Panc1 (cell line): ENCODE results near the gene PGS1. TPM values are rescaled to one million over a fixed set of nuclear protein-coding genes. Genes with fewer than 3 reads are reported as not detected.

Source experiments
- ATAC-seq: fragments of 200-7000 bp; cut with Tn5 transposase; 2 replicates; pipeline ENCODE4 v1.9.1; 2020; ENCODE audit warnings: mild to moderate bottlenecking, moderate library complexity
- BruUV-seq: library from RNA; stranded (reverse); fragments of 400-500 nt; replicated peaks from 2 replicates; lab custom pipeline; 2021; lab: Mats Ljungman, UMichigan
- CTCF ChIA-PET: fragments of 300-600 bp; sonication (Branson Sonifier 250); formaldehyde crosslinking; loops from one replicate; lab custom pipeline; 2022; ENCODE audit warnings: antibody characterized with exemption; lab: Charles Lee
- POLR2A ChIA-PET: fragments of 300-600 bp; sonication (Branson Sonifier 250); formaldehyde crosslinking; loops from one replicate; lab custom pipeline; 2022; ENCODE audit warnings: antibody characterized with exemption; lab: Charles Lee
- DNase-seq: peaks from one replicate; pipeline ENCODE4 v3.0.0-alpha.2; 2010; ENCODE audit warnings: low read depth, low spot score
- H3K27ac ChIP-seq: 2 replicates; pipeline ENCODE4 v1.5.1; 2011; ENCODE audit warnings: mild to moderate bottlenecking, low read length, inconsistent platforms
- H3K27me3 ChIP-seq: fragments of 200-500 bp; sonication (Bioruptor generic); 2 replicates; pipeline ENCODE4 v1.6.0; 2014; ENCODE audit warnings: low read length, inconsistent platforms; ENCODE audit not compliant: control insufficient read depth, insufficient read depth
- H3K36me3 ChIP-seq: fragments of 200-500 bp; sonication (Bioruptor generic); 2 replicates; pipeline ENCODE4 v1.5.1; 2014; ENCODE audit warnings: inconsistent platforms, mild to moderate bottlenecking, low read length, moderate library complexity; ENCODE audit not compliant: control insufficient read depth, insufficient read depth
- H3K4me1 ChIP-seq: 2 replicates; pipeline ENCODE4 v1.5.1; 2011; ENCODE audit warnings: inconsistent platforms, mild to moderate bottlenecking, low read length, moderate library complexity; ENCODE audit not compliant: control insufficient read depth, insufficient read depth
- H3K4me3 ChIP-seq, 2 experiments: 2 replicates each; pipeline ENCODE4 v1.5.1; 2011 to 2012; ENCODE audit warnings: low read depth in 2 of 2, low read length in 2 of 2, mild to moderate bottlenecking in 2 of 2, inconsistent platforms in 1 of 2, moderate library complexity in 1 of 2
- H3K9me3 ChIP-seq: fragments of 200-500 bp; sonication (Bioruptor generic); 2 replicates; pipeline ENCODE4 v1.5.1; 2014; ENCODE audit warnings: low read depth, mild to moderate bottlenecking, inconsistent platforms, low read length, moderate library complexity; ENCODE audit not compliant: control insufficient read depth, insufficient read depth
- POLR2AphosphoS5 ChIP-seq: IDR thresholded peaks from 2 replicates; pipeline ENCODE4 v1.6.1; 2012; ENCODE audit warnings: mild to moderate bottlenecking, low read depth, low read length, moderate library complexity
- SIN3A ChIP-seq: IDR thresholded peaks from 2 replicates; pipeline ENCODE4 v1.6.1; 2012; ENCODE audit warnings: low read depth, mild to moderate bottlenecking, low read length, moderate library complexity, borderline replicate concordance; ENCODE audit not compliant: insufficient read depth
- TCF7L2 ChIP-seq: IDR thresholded peaks from 2 replicates; pipeline ENCODE4 v1.6.1; 2011; ENCODE audit warnings: mild to moderate bottlenecking, low read depth, low read length, inconsistent platforms
- in situ Hi-C: cut with HindIII; loops from 2 replicates; pipeline ENCODE4 v1.10.0; 2016; ENCODE audit warnings: low sequenced_read_pairs, low pct_unique_long_range_greater_than_20kb
- intact Hi-C: fragments of 100-400 bp; cut with micrococcal nuclease; formaldehyde crosslinking; loops from one replicate; pipeline ENCODE4 v1.10.0; 2022; ENCODE audit not compliant: unreplicated experiment
- total RNA-seq: library from RNA; stranded (reverse); gene quantifications from one replicate; pipeline ENCODE4 v1.2.1, GENCODE V29; 2021; ENCODE audit not compliant: unreplicated experiment
- TF ChIP-seq, protein P1 (sequence below): fragments of 450-650 bp; IDR thresholded peaks from 2 replicates; pipeline ENCODE4 v1.5.1; 2017; ENCODE audit warnings: mild to moderate bottlenecking
- TF ChIP-seq, protein P2 (sequence below), 2 experiments: IDR thresholded peaks; 2 replicates each; pipeline ENCODE4 v1.6.1; 2011 to 2012; ENCODE audit warnings: low read depth in 2 of 2, control low read depth in 1 of 2, low read length in 1 of 2, mild to moderate bottlenecking in 1 of 2, moderate library complexity in 1 of 2; ENCODE audit not compliant: insufficient read depth in 1 of 2

The PGS1 gene
- total RNA-seq, 1 experiment from 2014 or later, result 47.5 TPM

DNA sequence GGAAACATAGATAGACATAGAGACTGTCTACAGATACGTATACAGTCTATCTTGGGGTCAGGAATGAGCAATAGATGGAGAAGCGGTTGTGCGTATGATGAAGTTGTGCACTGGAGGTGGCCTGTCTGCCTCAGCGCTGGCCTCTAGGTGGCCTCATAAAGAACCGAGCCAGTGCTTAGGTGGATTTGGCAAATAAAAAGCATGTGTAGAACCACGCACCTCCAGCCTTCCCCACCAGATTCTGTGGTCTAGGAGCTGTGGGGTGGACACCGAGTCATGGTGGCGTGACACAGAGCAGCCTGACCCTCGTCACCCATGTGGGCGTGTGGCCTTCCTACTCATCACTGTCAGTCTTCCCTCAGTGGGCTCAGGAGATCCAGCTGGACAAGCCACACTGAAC lies 34.0 kb downstream of the PGS1 start:
- in situ Hi-C loops (no loop called here), intact Hi-C loops (no loop called here)
- TF ChIP-seq, protein P1, sequence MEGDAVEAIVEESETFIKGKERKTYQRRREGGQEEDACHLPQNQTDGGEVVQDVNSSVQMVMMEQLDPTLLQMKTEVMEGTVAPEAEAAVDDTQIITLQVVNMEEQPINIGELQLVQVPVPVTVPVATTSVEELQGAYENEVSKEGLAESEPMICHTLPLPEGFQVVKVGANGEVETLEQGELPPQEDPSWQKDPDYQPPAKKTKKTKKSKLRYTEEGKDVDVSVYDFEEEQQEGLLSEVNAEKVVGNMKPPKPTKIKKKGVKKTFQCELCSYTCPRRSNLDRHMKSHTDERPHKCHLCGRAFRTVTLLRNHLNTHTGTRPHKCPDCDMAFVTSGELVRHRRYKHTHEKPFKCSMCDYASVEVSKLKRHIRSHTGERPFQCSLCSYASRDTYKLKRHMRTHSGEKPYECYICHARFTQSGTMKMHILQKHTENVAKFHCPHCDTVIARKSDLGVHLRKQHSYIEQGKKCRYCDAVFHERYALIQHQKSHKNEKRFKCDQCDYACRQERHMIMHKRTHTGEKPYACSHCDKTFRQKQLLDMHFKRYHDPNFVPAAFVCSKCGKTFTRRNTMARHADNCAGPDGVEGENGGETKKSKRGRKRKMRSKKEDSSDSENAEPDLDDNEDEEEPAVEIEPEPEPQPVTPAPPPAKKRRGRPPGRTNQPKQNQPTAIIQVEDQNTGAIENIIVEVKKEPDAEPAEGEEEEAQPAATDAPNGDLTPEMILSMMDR, result no peak; the same call in 1 of the 2 replicates
- no peak for TF ChIP-seq POLR2AphosphoS5
- TF ChIP-seq TCF7L2, result no peak
- no peak for TF ChIP-seq SIN3A
- TF ChIP-seq, protein P2, sequence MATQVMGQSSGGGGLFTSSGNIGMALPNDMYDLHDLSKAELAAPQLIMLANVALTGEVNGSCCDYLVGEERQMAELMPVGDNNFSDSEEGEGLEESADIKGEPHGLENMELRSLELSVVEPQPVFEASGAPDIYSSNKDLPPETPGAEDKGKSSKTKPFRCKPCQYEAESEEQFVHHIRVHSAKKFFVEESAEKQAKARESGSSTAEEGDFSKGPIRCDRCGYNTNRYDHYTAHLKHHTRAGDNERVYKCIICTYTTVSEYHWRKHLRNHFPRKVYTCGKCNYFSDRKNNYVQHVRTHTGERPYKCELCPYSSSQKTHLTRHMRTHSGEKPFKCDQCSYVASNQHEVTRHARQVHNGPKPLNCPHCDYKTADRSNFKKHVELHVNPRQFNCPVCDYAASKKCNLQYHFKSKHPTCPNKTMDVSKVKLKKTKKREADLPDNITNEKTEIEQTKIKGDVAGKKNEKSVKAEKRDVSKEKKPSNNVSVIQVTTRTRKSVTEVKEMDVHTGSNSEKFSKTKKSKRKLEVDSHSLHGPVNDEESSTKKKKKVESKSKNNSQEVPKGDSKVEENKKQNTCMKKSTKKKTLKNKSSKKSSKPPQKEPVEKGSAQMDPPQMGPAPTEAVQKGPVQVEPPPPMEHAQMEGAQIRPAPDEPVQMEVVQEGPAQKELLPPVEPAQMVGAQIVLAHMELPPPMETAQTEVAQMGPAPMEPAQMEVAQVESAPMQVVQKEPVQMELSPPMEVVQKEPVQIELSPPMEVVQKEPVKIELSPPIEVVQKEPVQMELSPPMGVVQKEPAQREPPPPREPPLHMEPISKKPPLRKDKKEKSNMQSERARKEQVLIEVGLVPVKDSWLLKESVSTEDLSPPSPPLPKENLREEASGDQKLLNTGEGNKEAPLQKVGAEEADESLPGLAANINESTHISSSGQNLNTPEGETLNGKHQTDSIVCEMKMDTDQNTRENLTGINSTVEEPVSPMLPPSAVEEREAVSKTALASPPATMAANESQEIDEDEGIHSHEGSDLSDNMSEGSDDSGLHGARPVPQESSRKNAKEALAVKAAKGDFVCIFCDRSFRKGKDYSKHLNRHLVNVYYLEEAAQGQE (IDR thresholded peaks at IDR 0.05; ENCODE audit: insufficient read depth in 1 of 2, low read depth in 2 of 2, low read length in 1 of 2), result no peak
- DNase-seq (no peak), ATAC-seq (peak; percentile 52; the same call in 1 of the 2 replicates)
- no peak overlapping the region for H3K27ac ChIP-seq
- no peaks in the 10 kb centered on the region; the same call in 1 of the 2 replicates for H3K36me3 ChIP-seq
- POLR2A ChIA-PET, result no interaction called here
- 0 out of 2 replicates have a peak, but pooled peaks cover 5% of the 10 kb centered on the region for H3K4me1 ChIP-seq
- H3K9me3 ChIP-seq, result no peaks in the 10 kb centered on the region
- H3K27me3 ChIP-seq, result no peaks in the 10 kb centered on the region
- no TSS peak for BruUV-seq
- CTCF ChIA-PET, result interaction anchor here (1.0 kb wide), 2 partner anchors 9 to 44 kb away, joined by 5 to 21 read pairs; no protein-coding TSS in a partner anchor
- no peak overlapping the region for H3K4me3 ChIP-seq

DNA sequence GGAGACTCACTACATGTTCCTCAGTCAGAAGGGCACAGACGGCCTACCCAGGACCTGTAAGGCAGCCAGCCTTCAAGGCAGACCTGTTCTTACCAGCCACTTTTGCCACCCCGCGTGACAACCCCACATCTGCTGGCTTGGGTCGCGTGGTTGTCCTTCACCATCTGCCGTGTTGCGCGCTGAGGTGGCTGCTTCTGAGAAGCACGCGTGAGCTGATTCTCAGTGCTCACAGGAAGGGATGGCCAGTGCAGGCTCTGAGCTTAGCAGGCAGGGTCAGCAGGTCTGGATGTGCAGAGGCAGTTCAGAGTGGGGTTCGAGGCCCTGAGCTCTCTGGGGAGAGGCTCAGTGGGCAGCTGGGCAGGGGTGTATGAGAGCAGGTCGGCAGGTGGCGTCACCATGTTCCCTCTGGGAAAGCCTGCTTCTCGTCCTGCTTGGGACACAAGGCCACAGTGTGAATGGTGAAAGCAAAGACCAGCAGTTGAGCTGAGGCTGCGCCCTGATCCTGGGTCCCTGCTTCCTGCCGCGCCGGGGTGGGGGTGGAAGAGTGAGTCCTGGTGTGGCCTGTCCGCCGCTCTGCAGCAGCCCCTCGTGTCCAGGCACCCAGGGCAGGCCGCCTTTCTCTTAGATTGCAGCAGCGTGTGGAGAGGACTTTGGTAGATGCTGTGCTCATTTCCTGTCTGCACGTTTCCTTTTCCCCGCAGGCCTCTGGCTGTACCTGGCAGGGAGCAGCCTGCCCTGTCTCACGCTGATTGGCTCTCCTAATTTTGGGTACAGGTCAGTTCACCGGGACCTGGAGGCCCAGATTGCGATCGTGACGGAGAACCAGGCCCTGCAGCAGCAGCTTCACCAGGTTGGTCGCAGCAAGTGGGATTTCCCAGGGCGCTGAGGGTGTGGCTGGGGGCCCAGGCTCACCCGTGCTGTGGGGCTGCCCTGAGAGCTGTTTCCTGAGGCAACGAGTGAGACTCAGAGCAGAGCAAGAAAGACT lies 36.0 kb downstream of the PGS1 start:
- H3K9me3 ChIP-seq, result no peaks in the 10 kb centered on the region
- TF ChIP-seq TCF7L2 (no peak), SIN3A (no peak), POLR2AphosphoS5 (no peak)
- TF ChIP-seq, protein P1, result no peak
- TF ChIP-seq, protein P2 (IDR thresholded peaks at IDR 0.05; ENCODE audit: insufficient read depth in 1 of 2, low read depth in 2 of 2, low read length in 1 of 2), result no peak
- no peak for DNase-seq
- ChIA-PET POLR2A (no interaction called here), CTCF (interaction anchor here (0.6 kb wide), 1 partner anchor 246 kb away, joined by 5 read pairs; the partner anchor contains the start of gene SYNGR2)
- H3K27me3 ChIP-seq, result no peaks in the 10 kb centered on the region
- no peaks in the 10 kb centered on the region; the same call in 1 of the 2 replicates for H3K36me3 ChIP-seq
- H3K27ac ChIP-seq, result no peak overlapping the region
- in situ Hi-C loops, result no loop called here
- H3K4me1 ChIP-seq, result no peaks in the 10 kb centered on the region
- BruUV-seq, result no TSS peak
- no peak overlapping the region for H3K4me3 ChIP-seq
- no peak for ATAC-seq
- intact Hi-C loops, result no loop called here
